Epidermal melanocyte (primary cell): Measurements from ENCODE around the gene PTGDR2.

Source experiments
- DNase-seq: peaks from one replicate; pipeline ENCODE4 v3.0.0; 2011; ENCODE audit warnings: low spot score; ENCODE audit not compliant: insufficient read length

The PTGDR2 gene

DNA sequence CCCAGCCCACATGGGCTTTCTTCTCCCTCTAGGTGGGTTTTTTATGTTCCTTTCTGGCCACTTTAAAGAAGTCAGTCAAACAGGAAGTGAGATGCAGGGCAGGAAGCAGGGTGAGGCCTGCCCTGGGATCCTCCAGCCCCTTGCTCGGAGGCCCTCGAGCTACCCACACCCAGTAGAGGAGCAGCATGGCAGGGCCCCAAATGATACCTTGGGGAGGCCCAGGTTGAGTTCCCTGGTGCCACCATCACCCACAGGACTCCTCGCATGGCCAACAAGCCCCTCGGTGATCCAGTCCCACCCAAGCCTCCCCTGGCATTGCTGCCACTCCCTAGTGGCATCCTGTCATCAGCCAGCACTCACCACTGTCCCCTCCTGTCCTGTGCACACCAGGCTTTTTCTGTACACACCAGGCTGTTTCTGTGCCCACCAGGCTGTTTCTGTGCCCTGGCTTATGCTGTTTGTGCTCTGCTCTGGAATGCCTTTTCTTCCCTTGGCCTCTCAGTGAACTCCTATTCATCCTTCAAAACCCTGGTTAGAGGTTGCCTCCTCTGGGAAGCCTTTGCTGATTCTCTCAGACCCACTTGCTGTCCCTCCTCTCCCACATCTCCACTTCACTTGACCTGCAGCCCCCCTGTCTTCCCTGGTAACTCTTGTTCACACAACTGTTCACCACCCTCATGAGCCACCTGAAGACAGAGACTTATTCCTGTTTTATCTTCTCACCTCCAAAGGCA is 3.1 kb upstream of the PTGDR2 start:
- DNase-seq, result no peak

DNA sequence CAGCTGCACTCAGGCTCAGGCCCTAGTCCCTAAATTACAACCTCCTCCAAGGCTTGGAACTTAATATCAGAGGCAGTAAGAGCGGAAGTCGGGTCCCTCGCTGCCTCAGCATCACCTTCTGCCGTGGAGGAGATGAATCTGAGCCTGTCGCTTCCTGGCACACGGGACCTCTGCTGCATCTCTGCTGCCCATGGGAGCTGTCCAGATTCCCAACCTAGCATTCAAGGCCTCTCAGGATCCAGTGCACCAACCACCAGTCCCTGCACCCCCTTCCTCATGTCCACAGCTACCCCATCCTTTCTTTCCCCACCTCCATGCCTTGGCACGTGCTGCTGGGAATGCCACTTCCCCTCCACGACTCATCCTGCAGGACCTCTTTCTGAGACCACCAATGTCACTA is 2.5 kb upstream of the PTGDR2 start:
- DNase-seq, result no peak

- no peak for DNase-seq
Measured at GRCh38 chr11:60857378-60858232, 1.9 kb upstream of the PTGDR2 start.

GRCh38 chr11:60854847-60855725 is 664 bp downstream of the PTGDR2 start:
- DNase-seq, result no peak

- no peak for DNase-seq
Measured at GRCh38 chr11:60854140-60854846, 1.5 kb downstream of the PTGDR2 start.

DNA sequence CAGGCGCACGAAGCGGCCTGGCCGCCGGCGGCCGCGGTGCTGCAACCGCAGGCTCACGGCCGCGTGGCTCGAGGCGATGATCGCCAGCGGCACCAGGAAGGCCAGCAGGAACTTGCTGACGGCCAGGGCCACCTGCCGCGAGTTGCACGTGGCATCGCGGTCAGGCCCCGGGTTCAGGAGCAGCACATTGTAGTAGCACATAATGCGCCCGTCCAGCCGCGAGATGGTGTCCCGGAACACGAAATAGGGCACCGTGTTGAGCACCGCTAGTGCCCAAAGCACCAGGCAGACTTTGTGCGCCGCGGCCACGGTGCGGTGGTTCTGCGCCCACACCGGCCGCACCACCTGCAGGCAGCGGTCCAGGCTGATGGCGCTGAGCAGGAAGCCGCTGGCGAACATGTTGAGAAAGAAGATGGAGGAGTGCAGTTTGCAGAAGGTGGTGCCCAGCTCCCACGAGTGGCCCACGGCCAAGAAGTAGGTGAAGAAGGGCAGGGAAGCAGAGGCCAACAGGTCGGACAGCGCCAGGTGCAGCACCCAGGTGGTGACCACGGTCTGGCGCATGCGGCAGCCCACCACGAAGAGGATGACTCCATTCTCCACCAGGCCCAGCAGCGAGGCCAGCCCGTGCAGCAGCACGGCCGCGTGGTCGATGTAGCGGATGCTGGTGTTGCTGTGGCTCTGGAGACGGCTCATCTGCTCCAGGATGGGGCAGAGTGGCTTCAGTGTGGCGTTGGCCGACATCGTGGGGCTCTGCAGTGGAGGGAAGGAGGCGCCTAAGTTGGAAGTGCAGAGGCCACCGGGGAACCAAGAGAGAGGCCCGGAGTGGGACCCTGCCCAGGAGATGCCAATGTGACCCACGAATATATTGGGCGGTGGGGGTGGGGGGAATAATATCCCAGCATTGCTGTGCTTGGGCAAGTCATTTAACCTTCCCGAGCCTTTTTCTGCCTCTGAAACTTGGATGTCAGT is 2.5 kb downstream of the PTGDR2 start:
- DNase-seq, result no peak

DNA sequence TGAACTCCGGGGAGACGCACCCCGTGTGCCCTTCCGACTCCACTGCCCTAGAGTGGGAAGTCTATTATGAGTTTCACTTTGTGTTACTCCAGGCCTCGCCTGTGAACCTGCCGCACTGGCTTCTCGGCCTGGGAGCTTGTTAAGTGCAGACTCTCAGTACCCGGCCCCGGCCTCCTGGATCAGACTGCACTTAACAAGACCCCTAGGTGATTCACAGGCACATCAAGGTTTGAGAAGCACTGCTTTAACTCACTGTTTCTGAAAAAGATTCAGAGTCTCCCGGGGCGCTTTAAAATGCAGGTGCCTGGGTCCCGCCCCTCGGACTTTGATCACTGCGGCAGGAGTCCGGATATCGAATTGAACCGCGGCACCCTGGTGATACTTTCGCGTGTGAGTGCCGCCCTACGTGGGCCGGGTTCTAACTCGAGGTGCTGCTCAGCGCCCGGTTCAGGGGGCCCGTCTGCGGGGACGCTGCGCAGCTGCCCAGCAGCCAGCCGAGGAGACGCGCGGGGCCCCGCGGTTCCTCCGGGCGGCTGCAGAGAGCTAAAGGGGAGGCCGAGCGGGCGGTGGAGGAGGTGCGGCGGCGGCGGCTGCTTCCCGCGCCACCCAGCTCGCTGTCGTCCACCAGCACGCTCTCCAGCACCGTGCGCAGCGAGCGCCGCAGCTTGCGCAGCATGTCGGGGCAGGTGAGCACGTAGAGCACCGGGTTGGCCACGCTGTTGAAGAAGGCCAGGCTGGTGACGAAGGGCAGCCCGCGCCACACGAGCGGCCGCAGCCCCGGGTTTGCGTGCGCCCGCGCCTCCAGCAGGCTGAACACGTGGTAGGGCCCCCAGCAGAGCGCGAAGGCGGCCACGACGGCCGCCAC is 3.4 kb downstream of the PTGDR2 start:
- no peak for DNase-seq

DNA sequence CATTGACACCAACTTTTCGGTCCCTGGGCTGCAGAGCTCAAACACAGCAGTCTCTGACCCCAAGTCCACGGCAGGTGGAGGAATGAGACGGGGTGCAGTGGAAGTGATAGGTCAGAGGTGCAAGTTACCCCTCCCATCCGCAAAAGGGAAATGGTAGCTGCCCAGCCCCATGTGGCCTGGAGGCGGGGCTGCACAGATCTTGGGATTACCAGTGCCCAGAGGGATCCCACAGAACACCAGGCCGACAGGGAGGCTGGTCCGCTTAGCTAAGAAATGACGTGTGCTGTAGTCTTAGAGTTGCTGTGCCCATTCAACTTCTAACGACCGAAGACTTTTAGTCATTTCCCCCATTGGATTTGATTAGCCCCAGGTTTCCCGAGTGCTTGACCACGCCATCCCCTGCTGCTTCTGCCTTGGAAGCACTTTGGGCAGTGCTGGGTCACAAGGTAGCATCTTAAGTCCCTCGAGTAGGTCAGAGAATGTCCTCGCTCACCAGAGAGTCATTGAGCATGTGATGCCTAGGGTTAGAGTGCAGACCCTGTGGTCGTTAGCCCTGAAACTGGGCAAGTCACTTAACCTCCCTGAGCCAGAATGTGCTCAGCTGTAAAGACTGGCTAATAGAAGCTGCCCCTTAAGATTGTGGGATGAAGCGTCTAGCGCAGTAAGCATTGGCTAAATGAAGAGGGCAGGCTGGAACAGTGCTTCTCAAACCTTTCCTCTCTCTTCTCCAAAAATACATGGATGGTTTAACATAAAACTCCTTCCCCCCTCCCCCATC is 4.2 kb downstream of the PTGDR2 start:
- DNase-seq, result no peak

GRCh38 chr11:60849641-60850520 is 5.9 kb downstream of the PTGDR2 start:
- no peak for DNase-seq

DNA sequence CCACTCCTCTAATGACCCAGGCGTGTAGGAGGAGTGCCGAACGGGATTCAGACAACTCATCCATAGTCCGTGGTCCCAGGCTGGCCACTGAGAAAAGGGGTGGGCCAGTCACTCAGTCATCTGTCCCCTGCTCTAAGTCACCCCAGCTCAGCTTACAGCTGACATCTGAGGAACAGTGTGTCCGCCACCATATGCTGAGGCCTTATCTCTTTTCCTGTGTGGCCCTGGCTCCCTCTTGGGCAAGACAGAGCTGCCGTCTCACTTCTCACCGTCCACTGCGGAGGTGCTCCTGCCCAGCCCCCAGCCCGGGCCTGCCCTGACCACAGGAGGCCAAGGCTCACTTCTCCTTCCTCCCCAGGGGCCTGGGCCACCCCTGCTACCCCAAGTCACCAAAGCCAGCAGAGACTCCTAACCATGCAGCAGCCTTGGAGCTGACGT is 7.0 kb downstream of the PTGDR2 start:
- DNase-seq, result no peak

DNA sequence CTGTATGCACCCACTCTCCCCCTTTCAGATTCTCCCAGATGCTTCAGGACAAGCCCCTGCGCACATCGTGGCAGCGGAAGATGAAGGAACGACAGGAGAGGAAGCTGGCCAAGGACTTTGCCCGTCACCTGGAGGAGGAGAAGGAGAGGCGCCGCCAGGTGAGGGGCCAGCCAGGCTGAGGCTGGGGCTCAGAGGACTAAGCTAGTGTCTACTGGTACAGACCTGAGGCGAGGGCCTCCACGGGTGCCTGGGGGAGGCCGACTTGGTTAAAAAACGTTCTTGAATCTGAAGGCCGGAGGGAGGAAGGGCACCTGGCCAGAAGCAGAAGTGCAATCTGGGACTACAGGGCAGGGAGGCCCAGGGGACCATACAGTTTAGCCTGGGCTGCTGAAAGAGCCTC is 7.9 kb downstream of the PTGDR2 start:
- DNase-seq, result no peak

DNA sequence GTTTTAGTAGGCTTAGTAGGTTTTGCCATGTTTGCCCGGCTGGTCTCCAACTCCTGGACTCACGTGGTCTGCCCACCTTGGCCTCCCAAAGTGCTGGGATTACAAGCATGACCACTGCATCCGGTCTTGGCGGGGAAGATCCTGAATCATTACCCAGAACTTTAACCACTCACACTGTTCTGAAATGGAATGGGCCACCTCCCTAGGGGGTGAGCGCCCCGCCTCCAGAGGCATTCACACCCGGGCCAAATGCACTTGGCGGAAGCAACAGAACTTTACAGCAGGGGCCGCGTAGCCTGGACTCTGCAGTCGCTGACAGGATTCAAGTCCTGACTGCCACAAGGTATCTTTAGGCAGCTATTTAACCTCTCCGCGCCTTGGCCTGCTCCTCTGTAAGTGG is 8.5 kb downstream of the PTGDR2 start:
- no peak for DNase-seq

DNA sequence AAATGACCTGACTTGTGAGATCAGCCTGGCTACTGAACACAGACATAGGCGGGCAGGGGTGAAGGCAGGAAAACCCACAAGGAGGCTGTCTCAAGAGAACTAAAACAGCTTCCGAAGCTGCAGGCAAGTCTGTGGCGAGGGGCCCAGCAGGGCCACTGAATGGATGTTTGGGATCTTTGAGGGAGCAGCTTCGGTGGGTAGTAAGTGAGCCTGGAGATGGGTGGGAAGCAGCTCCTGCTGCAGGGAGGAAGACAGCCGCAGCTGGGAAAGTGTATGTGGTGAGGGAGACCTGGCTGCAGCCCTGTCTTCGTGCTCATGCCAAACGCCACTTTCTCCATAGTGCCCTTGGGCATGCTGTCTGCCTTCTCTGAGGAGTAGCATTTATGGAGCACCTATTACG is 10.4 kb downstream of the PTGDR2 start:
- no peak for DNase-seq

GRCh38 chr11:60844870-60845221 is 10.9 kb downstream of the PTGDR2 start:
- no peak for DNase-seq

DNA sequence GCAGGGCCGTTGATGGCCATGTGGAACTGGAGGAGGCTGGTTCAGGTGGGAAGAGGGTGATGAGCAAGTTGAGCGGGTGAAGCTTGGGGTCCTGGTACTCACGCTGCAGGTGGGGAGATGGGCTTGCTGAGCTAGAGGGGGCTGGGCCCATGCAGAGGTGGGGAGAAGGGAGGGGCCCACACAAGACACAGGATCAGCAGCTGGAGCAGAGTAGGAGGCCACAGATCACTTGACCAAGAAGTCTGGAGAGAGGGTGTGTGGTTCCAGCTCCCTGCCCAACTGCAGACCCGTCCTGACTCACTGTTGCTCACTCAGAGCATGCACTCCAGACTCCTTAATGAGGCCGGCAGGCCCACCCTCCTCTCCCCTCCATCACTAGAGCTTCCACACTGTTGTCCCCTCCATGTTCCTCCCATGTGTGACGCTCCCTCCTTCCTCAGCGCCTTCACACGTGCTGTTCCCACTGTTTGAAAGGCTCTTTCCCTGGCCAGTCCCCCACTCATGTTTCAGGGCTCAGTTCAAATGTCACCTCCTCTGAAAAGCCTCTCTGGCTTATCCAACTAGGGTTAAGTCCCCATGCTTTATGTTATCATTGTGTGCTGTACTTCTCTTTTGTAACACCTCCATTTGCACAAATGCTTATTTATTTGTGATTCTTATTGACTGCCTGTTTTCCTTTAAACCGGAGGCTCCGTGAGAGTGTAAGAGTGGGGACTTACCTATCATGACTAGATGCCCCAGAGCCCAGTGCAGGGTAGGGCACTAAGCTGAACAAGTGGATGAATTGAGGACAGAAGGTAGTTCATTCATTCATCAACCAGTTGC is 11.5 kb downstream of the PTGDR2 start:
- no peak for DNase-seq
